GM21825 (cell line): ENCODE data around the gene ZP3.
"Not testable (repeated sequence)": the region's sequence is repeated elsewhere in the genome, so short reads cannot be mapped to it uniquely, and the experiment has no call there.

ENCODE experiments used
- ATAC-seq: cut with Tn5 transposase; IDR thresholded peaks from one replicate; pipeline ENCODE4 v1.9.1; 2021; ENCODE audit warnings: mild to moderate bottlenecking, moderate library complexity; ENCODE audit not compliant: unreplicated experiment

The ZP3 gene

GRCh38 chr7:76439120-76439888, 14.6 kb downstream of the ZP3 start:
- not testable (repeated sequence) for ATAC-seq

DNA sequence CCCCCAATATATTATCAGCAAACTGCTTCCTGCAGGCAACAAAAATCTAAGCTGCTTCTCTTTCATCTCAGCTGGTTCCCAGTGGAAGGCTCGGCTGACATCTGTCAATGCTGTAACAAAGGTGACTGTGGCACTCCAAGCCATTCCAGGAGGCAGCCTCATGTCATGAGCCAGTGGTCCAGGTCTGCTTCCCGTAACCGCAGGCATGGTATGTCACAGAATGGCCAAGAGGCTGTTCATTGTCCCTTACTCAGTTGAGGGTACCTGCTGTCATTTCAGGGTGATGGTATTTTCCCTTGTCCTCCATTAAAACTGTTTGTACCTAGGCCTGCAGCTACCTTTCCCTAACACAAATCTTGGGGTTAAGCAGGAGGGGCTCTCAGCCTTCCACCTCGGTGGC, 15.7 kb downstream of the ZP3 start:
- not testable (repeated sequence) for ATAC-seq

- peak; percentile 34 for ATAC-seq
Measured at GRCh38 chr7:76441792-76442191, 17.0 kb downstream of the ZP3 start.

- ATAC-seq, result not testable (repeated sequence)
Measured at GRCh38 chr7:76442664-76443446, 18.1 kb downstream of the ZP3 start.

GRCh38 chr7:76443846-76444245, 19.1 kb downstream of the ZP3 start:
- ATAC-seq, result not testable (repeated sequence)

DNA sequence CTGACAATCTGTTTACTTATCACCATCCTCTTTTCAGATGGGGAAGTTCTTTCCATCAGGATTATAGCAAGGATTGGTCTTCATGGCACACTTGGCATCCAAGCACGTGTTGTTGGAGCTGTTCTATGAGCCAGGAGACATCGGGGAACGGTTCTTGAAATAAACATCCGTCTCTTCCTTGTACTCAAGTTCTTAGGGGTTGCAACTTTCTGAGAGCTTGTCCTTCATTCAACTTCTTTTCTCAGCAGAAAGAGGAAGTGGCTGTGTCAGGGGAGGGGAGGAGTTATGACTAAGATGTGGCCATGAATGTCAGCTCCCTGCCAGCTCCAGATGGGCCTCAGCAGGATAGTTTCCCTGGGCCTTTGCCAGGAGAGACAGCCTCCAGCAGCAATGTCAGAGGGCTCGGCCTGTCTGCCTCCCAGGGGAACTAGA, 20.8 kb downstream of the ZP3 start:
- peak; percentile 87 for ATAC-seq

- ATAC-seq, result not testable (repeated sequence)
Measured at GRCh38 chr7:76457017-76457416, 32.3 kb downstream of the ZP3 start.

DNA sequence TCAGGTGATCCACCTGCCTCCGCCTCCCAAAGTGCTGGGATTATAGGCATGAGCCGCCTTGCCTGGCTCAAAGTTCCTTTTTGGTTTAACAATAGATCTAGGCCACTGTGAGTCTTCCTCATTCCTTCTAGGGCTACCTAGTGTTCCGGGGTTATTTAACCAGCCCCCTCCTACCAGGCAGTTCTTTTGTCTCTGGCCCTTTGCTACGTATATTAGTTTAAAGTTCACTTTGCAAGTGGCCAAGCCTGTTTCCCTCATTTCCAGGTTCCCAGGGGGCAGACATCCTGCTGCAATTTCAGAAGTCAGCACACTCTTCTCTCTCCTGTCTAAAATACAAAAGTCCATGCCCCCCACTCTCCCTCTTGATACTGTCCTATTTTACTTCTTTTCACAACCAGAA, 33.8 kb downstream of the ZP3 start:
- not testable (repeated sequence) for ATAC-seq

DNA sequence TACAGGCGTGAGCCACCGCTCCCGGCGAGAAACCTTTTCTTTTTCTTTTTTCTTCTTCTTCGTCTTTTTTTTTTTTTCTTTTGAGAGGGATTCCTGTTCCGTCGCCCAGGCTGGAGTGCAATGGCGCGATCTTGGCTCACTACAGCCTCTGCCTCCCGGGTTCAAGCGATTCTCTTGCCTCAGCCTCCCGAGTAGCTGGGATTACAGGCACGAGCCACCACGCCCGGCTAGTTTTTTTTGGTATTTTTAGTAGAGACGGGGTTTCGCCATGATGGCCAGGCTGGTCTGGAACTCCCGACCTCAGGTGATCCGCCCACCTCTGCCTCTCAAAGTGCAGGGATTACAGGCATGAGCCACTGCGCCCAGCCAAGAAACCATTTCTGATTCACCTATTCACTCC, 36.0 kb downstream of the ZP3 start:
- ATAC-seq, result not testable (repeated sequence)

GRCh38 chr7:76461464-76462101, 36.8 kb downstream of the ZP3 start, which contains the start of gene DTX2:
TSS of gene DTX2 (plus strand) at chr7:76461709. CDS start at chr7:76480510, 18,801 bp downstream.
- ATAC-seq, result peak; percentile 98

DNA sequence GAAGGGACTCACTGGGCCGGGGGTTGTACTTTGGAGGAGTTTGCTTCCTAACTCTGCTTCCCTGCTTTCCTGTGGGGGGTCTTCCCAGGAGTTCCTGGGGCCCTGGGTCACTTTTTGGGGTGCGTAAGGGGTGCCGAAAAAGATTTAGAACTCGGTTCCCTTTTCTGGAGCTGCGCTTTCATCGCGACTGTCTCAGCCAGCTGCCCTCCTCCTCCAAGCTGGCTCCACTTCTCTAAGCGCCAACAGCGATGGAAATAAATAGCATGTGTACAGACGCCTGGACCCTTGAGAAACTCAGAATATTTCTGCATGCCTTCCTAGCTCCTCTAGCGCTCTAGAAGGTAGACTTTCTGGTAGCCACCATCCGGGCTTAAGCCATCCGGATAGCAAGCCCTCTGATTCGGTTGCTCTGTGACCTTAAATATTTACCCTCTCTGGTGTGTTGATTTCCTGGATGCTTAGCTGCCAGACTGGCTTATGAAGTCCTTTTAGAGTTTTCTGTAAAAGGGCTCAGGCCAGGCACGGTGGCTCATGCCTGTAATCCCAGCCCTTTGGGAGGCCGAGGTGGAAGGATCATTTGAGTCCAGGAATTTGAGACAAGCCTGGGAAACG, 37.6 kb downstream of the ZP3 start:
- ATAC-seq, result not testable (repeated sequence)

GRCh38 chr7:76464959-76465358, 40.2 kb downstream of the ZP3 start:
- ATAC-seq, result not testable (repeated sequence)

DNA sequence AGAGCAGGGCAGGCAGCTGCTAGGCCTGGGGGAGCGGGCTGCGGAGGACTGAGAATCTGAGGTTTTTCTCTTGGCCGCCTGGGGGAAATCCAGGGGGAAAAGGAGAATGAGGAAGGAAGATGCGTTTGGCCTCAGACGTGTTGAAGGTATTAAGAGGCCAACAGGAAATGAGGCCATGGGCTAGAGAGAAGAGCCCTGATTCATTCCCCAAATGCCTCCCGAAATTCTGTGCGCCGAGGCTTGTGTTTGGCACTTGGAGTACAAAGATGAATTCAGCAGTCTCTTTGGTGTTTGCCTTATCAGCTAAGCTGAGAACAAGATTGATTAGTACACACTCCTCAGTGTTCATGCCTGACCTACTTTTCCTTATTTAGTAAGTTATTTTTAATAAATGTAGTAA, 41.2 kb downstream of the ZP3 start:
- ATAC-seq, result not testable (repeated sequence)

- ATAC-seq, result not testable (repeated sequence)
Measured at GRCh38 chr7:76467743-76468404, 43.1 kb downstream of the ZP3 start.

- not testable (repeated sequence) for ATAC-seq
Measured at GRCh38 chr7:76471556-76472221, 46.9 kb downstream of the ZP3 start.

GRCh38 chr7:76473097-76473496, 48.3 kb downstream of the ZP3 start:
- not testable (repeated sequence) for ATAC-seq

DNA sequence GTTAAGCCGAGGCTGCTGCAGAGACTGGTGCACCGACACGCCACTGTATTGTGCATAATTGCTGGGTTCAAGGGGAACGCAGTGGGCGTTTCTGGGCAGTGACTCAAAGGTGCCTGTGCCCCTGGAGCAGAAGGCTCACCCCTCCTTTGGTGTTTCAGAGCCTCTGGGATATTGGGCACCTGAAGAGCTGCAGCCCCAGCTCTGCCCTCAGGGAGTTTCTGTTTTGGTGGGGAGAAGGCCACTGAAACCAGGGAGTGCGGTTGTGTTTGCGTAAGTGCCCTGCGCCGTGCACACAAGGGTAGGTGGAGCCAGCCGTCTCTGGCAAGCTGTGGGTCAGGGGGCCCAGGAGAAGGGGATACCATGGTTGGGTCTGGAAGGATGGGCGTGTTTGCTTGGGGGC, 51.5 kb downstream of the ZP3 start:
- not testable (repeated sequence) for ATAC-seq

DNA sequence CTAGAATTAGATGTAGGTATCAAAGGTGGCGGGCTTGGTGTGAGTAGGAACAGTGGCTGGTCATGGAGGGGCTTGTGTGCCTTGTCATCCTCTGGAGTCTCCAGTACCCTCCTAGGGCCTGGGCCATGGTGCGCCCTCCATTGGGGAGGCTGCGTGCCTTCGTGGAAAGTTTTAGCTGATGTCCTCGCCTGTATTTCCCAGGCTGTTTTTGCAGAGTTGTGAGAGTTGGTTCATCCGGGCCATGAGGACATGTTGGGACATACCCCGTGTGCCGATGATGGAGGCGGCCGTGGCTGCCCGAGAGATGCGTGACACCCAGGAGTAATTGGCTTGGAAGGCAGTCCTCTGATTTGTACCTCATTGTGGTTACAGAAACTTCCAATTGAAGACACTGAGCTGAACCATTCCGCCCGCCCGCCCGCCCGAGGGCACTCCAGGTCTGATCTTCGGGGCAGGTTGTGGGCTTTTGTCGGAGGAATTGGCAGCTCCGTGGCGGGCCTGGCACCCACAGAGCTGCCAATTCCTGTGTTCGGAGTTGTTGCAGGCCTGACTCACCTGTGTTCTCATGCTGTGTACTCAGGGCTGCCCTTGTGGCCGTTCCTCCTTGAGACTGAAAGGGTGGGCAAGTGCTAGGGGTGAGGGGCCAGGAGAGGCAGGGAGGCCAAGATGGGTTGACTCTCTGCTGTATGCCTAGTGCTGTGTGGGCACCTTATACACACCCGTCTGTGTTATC, 52.2 kb downstream of the ZP3 start:
- ATAC-seq, result not testable (repeated sequence)

- not testable (repeated sequence) for ATAC-seq
Measured at GRCh38 chr7:76479628-76480027, 54.9 kb downstream of the ZP3 start.
